ENCODE data around the gene ERBIN. TPM values are rescaled to one million over a fixed set of nuclear protein-coding genes. Genes with fewer than 3 reads are reported as not detected.

The ERBIN gene
- polyA plus RNA-seq, 2 donors: 12.5 to 13.0 TPM

- WGBS, 2 donors: 72 to 73% methylated on average over 1 of the region's 1 CpG
- no peaks in the 10 kb centered on the region for H3K4me1 ChIP-seq (ENCODE audit: control insufficient read depth in 2 of 2, insufficient read depth in 2 of 2, low read length in 1 of 2)
- no peak overlapping the region for H3K4me3 ChIP-seq (ENCODE audit: low read depth in 1 of 2, low read length in 2 of 2)
- H3K36me3 ChIP-seq (ENCODE audit: control insufficient read depth in 2 of 2, insufficient read depth in 2 of 2, low read length in 1 of 2): peaks cover 0 to 2% of the 10 kb centered on the region in 2 donors
- no peaks in the 10 kb centered on the region for H3K9me3 ChIP-seq (ENCODE audit: control insufficient read depth in 2 of 2, insufficient read depth in 1 of 2, low read depth in 1 of 2, low read length in 1 of 2)
- H3K27ac ChIP-seq (ENCODE audit: low read depth in 2 of 2, low read length in 1 of 2): no peak overlapping the region
- no peaks in the 10 kb centered on the region for H3K27me3 ChIP-seq (ENCODE audit: control insufficient read depth in 1 of 2, insufficient read depth in 2 of 2, low read length in 2 of 2)
Observed at GRCh38 chr5:65986050-65986451, 59.7 kb downstream of the ERBIN start.

GRCh38 chr5:65986796-65987195 lies 60.4 kb downstream of the ERBIN start:
- peaks cover 0 to 2% of the 10 kb centered on the region in 2 donors for H3K36me3 ChIP-seq (ENCODE audit: control insufficient read depth in 2 of 2, insufficient read depth in 2 of 2, low read length in 1 of 2)
- 80 to 81% methylated on average over 3 of the region's 3 CpGs for WGBS, 2 donors
- H3K4me3 ChIP-seq (ENCODE audit: low read depth in 1 of 2, low read length in 2 of 2): no peak overlapping the region

GRCh38 chr5:65987982-65988381 lies 61.6 kb downstream of the ERBIN start:
- Histone ChIP-seq H3K27me3 (ENCODE audit: control insufficient read depth in 1 of 2, insufficient read depth in 2 of 2, low read length in 2 of 2) (no peaks in the 10 kb centered on the region), H3K27ac (ENCODE audit: low read depth in 2 of 2, low read length in 1 of 2) (no peak overlapping the region), H3K4me3 (ENCODE audit: low read depth in 1 of 2, low read length in 2 of 2) (no peak overlapping the region), H3K4me1 (ENCODE audit: control insufficient read depth in 2 of 2, insufficient read depth in 2 of 2, low read length in 1 of 2) (no peaks in the 10 kb centered on the region), H3K9me3 (ENCODE audit: control insufficient read depth in 2 of 2, insufficient read depth in 1 of 2, low read depth in 1 of 2, low read length in 1 of 2) (no peaks in the 10 kb centered on the region), H3K36me3 (ENCODE audit: control insufficient read depth in 2 of 2, insufficient read depth in 2 of 2, low read length in 1 of 2) (peaks cover 0 to 4% of the 10 kb centered on the region in 2 donors)
- 94% methylated on average over 4 of the region's 4 CpGs for WGBS, 2 donors

More at GRCh38 chr5:65986796-65987195, 60.4 kb downstream of the ERBIN start:
- Histone ChIP-seq H3K27ac (ENCODE audit: low read depth in 2 of 2, low read length in 1 of 2) (no peak overlapping the region), H3K9me3 (ENCODE audit: control insufficient read depth in 2 of 2, insufficient read depth in 1 of 2, low read depth in 1 of 2, low read length in 1 of 2) (no peaks in the 10 kb centered on the region), H3K27me3 (ENCODE audit: control insufficient read depth in 1 of 2, insufficient read depth in 2 of 2, low read length in 2 of 2) (no peaks in the 10 kb centered on the region), H3K4me1 (ENCODE audit: control insufficient read depth in 2 of 2, insufficient read depth in 2 of 2, low read length in 1 of 2) (no peaks in the 10 kb centered on the region)

GRCh38 chr5:65989158-65989557 lies 62.8 kb downstream of the ERBIN start:
- no peak overlapping the region for H3K27ac ChIP-seq (ENCODE audit: low read depth in 2 of 2, low read length in 1 of 2)
- H3K9me3 ChIP-seq (ENCODE audit: control insufficient read depth in 2 of 2, insufficient read depth in 1 of 2, low read depth in 1 of 2, low read length in 1 of 2): no peaks in the 10 kb centered on the region
- H3K27me3 ChIP-seq (ENCODE audit: control insufficient read depth in 1 of 2, insufficient read depth in 2 of 2, low read length in 2 of 2): no peaks in the 10 kb centered on the region
- H3K36me3 ChIP-seq (ENCODE audit: control insufficient read depth in 2 of 2, insufficient read depth in 2 of 2, low read length in 1 of 2): peaks cover 0 to 2% of the 10 kb centered on the region in 2 donors
- no peak overlapping the region for H3K4me3 ChIP-seq (ENCODE audit: low read depth in 1 of 2, low read length in 2 of 2)
- H3K4me1 ChIP-seq (ENCODE audit: control insufficient read depth in 2 of 2, insufficient read depth in 2 of 2, low read length in 1 of 2): no peaks in the 10 kb centered on the region
- 77 to 83% methylated on average over 4 of the region's 4 CpGs for WGBS, 2 donors

- Histone ChIP-seq H3K4me3 (ENCODE audit: low read depth in 1 of 2, low read length in 2 of 2) (no peak overlapping the region), H3K27me3 (ENCODE audit: control insufficient read depth in 1 of 2, insufficient read depth in 2 of 2, low read length in 2 of 2) (no peaks in the 10 kb centered on the region), H3K9me3 (ENCODE audit: control insufficient read depth in 2 of 2, insufficient read depth in 1 of 2, low read depth in 1 of 2, low read length in 1 of 2) (no peaks in the 10 kb centered on the region), H3K27ac (ENCODE audit: low read depth in 2 of 2, low read length in 1 of 2) (no peak overlapping the region), H3K4me1 (ENCODE audit: control insufficient read depth in 2 of 2, insufficient read depth in 2 of 2, low read length in 1 of 2) (no peaks in the 10 kb centered on the region), H3K36me3 (ENCODE audit: control insufficient read depth in 2 of 2, insufficient read depth in 2 of 2, low read length in 1 of 2) (peaks cover 0 to 2% of the 10 kb centered on the region in 2 donors)
- WGBS, 2 donors: 89 to 91% methylated on average over 7 of the region's 7 CpGs
Observed at GRCh38 chr5:65992630-65993029, 66.3 kb downstream of the ERBIN start.

- H3K9me3 ChIP-seq (ENCODE audit: control insufficient read depth in 2 of 2, insufficient read depth in 1 of 2, low read depth in 1 of 2, low read length in 1 of 2): no peaks in the 10 kb centered on the region
- no peaks in the 10 kb centered on the region for H3K4me1 ChIP-seq (ENCODE audit: control insufficient read depth in 2 of 2, insufficient read depth in 2 of 2, low read length in 1 of 2)
- WGBS, 2 donors: 94 to 98% methylated on average over 1 of the region's 1 CpG
- peaks cover 0 to 2% of the 10 kb centered on the region in 2 donors for H3K36me3 ChIP-seq (ENCODE audit: control insufficient read depth in 2 of 2, insufficient read depth in 2 of 2, low read length in 1 of 2)
- no peak overlapping the region for H3K27ac ChIP-seq (ENCODE audit: low read depth in 2 of 2, low read length in 1 of 2)
- H3K27me3 ChIP-seq (ENCODE audit: control insufficient read depth in 1 of 2, insufficient read depth in 2 of 2, low read length in 2 of 2): no peaks in the 10 kb centered on the region
- no peak overlapping the region for H3K4me3 ChIP-seq (ENCODE audit: low read depth in 1 of 2, low read length in 2 of 2)
Observed at GRCh38 chr5:65994117-65994786, 67.9 kb downstream of the ERBIN start.

GRCh38 chr5:65999061-65999723 lies 72.8 kb downstream of the ERBIN start:
- Histone ChIP-seq H3K4me1 (ENCODE audit: control insufficient read depth in 2 of 2, insufficient read depth in 2 of 2, low read length in 1 of 2) (no peaks in the 10 kb centered on the region), H3K9me3 (ENCODE audit: control insufficient read depth in 2 of 2, insufficient read depth in 1 of 2, low read depth in 1 of 2, low read length in 1 of 2) (no peaks in the 10 kb centered on the region), H3K4me3 (ENCODE audit: low read depth in 1 of 2, low read length in 2 of 2) (no peak overlapping the region), H3K27me3 (ENCODE audit: control insufficient read depth in 1 of 2, insufficient read depth in 2 of 2, low read length in 2 of 2) (no peaks in the 10 kb centered on the region), H3K27ac (ENCODE audit: low read depth in 2 of 2, low read length in 1 of 2) (no peak overlapping the region), H3K36me3 (ENCODE audit: control insufficient read depth in 2 of 2, insufficient read depth in 2 of 2, low read length in 1 of 2) (peaks cover 0 to 2% of the 10 kb centered on the region in 2 donors)
- 93 to 94% methylated on average over 9 of the region's 9 CpGs for WGBS, 2 donors

- Histone ChIP-seq H3K4me3 (ENCODE audit: low read depth in 1 of 2, low read length in 2 of 2) (no peak overlapping the region), H3K4me1 (ENCODE audit: control insufficient read depth in 2 of 2, insufficient read depth in 2 of 2, low read length in 1 of 2) (no peaks in the 10 kb centered on the region), H3K9me3 (ENCODE audit: control insufficient read depth in 2 of 2, insufficient read depth in 1 of 2, low read depth in 1 of 2, low read length in 1 of 2) (no peaks in the 10 kb centered on the region), H3K27ac (ENCODE audit: low read depth in 2 of 2, low read length in 1 of 2) (no peak overlapping the region), H3K27me3 (ENCODE audit: control insufficient read depth in 1 of 2, insufficient read depth in 2 of 2, low read length in 2 of 2) (no peaks in the 10 kb centered on the region), H3K36me3 (ENCODE audit: control insufficient read depth in 2 of 2, insufficient read depth in 2 of 2, low read length in 1 of 2) (peaks cover 0 to 3% of the 10 kb centered on the region in 2 donors)
- WGBS, 2 donors: 98 to 99% methylated on average over 4 of the region's 4 CpGs
Observed at GRCh38 chr5:66001952-66002351, 75.6 kb downstream of the ERBIN start.

GRCh38 chr5:66002415-66002814 lies 76.0 kb downstream of the ERBIN start:
- 71 to 76% methylated on average over 2 of the region's 2 CpGs for WGBS, 2 donors
- H3K27me3 ChIP-seq (ENCODE audit: control insufficient read depth in 1 of 2, insufficient read depth in 2 of 2, low read length in 2 of 2): no peaks in the 10 kb centered on the region
- H3K9me3 ChIP-seq (ENCODE audit: control insufficient read depth in 2 of 2, insufficient read depth in 1 of 2, low read depth in 1 of 2, low read length in 1 of 2): no peaks in the 10 kb centered on the region
- H3K4me3 ChIP-seq (ENCODE audit: low read depth in 1 of 2, low read length in 2 of 2): no peak overlapping the region
- no peaks in the 10 kb centered on the region for H3K4me1 ChIP-seq (ENCODE audit: control insufficient read depth in 2 of 2, insufficient read depth in 2 of 2, low read length in 1 of 2)
- no peak overlapping the region for H3K27ac ChIP-seq (ENCODE audit: low read depth in 2 of 2, low read length in 1 of 2)
- H3K36me3 ChIP-seq (ENCODE audit: control insufficient read depth in 2 of 2, insufficient read depth in 2 of 2, low read length in 1 of 2): peaks cover 0 to 3% of the 10 kb centered on the region in 2 donors

GRCh38 chr5:66004216-66004615 lies 77.8 kb downstream of the ERBIN start:
- 99% methylated on average over 14 of the region's 14 CpGs for WGBS, 2 donors
- no peaks in the 10 kb centered on the region for H3K4me1 ChIP-seq (ENCODE audit: control insufficient read depth in 2 of 2, insufficient read depth in 2 of 2, low read length in 1 of 2)
- no peak overlapping the region for H3K4me3 ChIP-seq (ENCODE audit: low read depth in 1 of 2, low read length in 2 of 2)
- peaks cover 0 to 3% of the 10 kb centered on the region in 2 donors for H3K36me3 ChIP-seq (ENCODE audit: control insufficient read depth in 2 of 2, insufficient read depth in 2 of 2, low read length in 1 of 2)
- H3K27me3 ChIP-seq (ENCODE audit: control insufficient read depth in 1 of 2, insufficient read depth in 2 of 2, low read length in 2 of 2): no peaks in the 10 kb centered on the region
- H3K9me3 ChIP-seq (ENCODE audit: control insufficient read depth in 2 of 2, insufficient read depth in 1 of 2, low read depth in 1 of 2, low read length in 1 of 2): no peaks in the 10 kb centered on the region
- H3K27ac ChIP-seq (ENCODE audit: low read depth in 2 of 2, low read length in 1 of 2): no peak overlapping the region

Data from esophagus (tissue), 2 donors.